ENCODE data around the gene CEP112.

- TF ChIP-seq TCF7 (CRISPR knock-in tag; IDR thresholded peaks at IDR 0.05; ENCODE audit: low read depth) (no peak), ZSCAN18 (CRISPR knock-in tag; IDR thresholded peaks at IDR 0.05) (no peak), CTCF (IDR thresholded peaks at IDR 0.05) (no peak), FOXP1 (CRISPR knock-in tag; IDR thresholded peaks at IDR 0.05; ENCODE audit: borderline replicate concordance) (no peak), USF2 (CRISPR knock-in tag; IDR thresholded peaks at IDR 0.05) (no peak), SMAD4 (CRISPR knock-in tag; IDR thresholded peaks at IDR 0.05) (no peak), ZNF121 (CRISPR knock-in tag; IDR thresholded peaks at IDR 0.05) (no peak), ZBTB21 (CRISPR knock-in tag; IDR thresholded peaks at IDR 0.05; ENCODE audit: borderline replicate concordance) (no peak), IRF1 (CRISPR knock-in tag; IDR thresholded peaks at IDR 0.05) (no peak), E2F4 (CRISPR knock-in tag; IDR thresholded peaks at IDR 0.05; ENCODE audit: borderline replicate concordance, low read depth) (no peak), MXD4 (CRISPR knock-in tag; IDR thresholded peaks at IDR 0.05; ENCODE audit: borderline replicate concordance) (no peak), EMX1 (CRISPR knock-in tag; IDR thresholded peaks at IDR 0.05) (no peak), USF1 (CRISPR knock-in tag; IDR thresholded peaks at IDR 0.05) (no peak)
Measured at GRCh38 chr17:65627891-65628643, 563.9 kb downstream of the CEP112 start.

All from WTC11 (cell line).